Esophagus muscularis mucosa (tissue), 3 donors: ENCODE results near the gene ME1.
A peak's percentile ranks its signal among the peaks of the same experiment; 100 is the strongest.

Experiments
- POLR2A ChIP-seq: fragments of 450-650 bp; IDR thresholded peaks from one replicate; pipeline ENCODE4 v1.6.1; 2017; ENCODE audit warnings: antibody characterized with exemption, moderate library complexity, mild to moderate bottlenecking, low read depth
- POLR2AphosphoS5 ChIP-seq, 2 donors: sonication (generic); formaldehyde crosslinking; IDR thresholded peaks; one replicate each; pipeline ENCODE4 v1.6.1; 2017; ENCODE audit warnings: antibody characterized with exemption in 2 of 2
- TF ChIP-seq, protein P1 (sequence below), 3 experiments: fragments of 200-600 bp in 2 of 3; fragments of 450-650 bp in 1 of 3; sonication (generic) in 2 of 3; IDR thresholded peaks; one replicate each; pipeline ENCODE4 v1.5.1; 2017 to 2019; ENCODE audit warnings: antibody characterized with exemption in 3 of 3, mild to moderate bottlenecking in 2 of 3, moderate library complexity in 1 of 3

DNA sequence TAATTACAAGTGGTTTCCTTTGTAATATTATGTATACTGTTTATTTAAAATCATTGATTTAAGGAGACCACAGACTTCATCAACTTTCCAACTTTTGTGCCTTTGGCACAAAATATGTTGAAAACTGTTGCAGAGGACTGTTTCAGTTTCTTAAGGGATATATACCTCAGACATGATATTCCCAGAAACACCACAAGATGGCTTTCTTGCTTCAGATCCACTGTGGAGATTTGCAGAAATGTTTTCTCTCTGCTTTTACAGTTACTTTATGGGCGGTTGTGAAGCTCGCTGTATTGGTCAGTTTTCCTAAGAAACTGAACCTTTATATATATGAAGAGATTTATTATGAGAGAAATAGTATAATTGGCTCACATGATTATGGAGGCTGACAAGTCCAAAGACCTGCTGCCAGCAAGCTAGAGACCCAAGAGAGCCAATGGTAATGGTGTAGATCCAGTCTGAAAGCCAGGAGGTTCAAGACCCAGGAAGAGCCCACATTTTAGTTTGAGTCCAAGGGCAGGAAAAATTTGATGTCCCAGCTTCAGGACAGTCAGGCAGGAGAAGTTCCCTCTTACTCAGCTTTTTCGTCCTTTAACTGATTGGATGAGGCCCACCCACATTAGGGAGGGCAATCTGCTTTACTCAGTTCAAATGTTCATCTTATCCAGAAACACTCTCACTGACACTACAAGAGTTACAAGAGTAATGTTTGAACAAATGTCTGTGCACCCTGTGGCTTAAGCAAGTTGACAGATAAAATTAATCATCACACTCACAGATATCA, 12.8 kb downstream of the ME1 start:
- TF ChIP-seq POLR2A: no peak
- TF ChIP-seq, protein P1, sequence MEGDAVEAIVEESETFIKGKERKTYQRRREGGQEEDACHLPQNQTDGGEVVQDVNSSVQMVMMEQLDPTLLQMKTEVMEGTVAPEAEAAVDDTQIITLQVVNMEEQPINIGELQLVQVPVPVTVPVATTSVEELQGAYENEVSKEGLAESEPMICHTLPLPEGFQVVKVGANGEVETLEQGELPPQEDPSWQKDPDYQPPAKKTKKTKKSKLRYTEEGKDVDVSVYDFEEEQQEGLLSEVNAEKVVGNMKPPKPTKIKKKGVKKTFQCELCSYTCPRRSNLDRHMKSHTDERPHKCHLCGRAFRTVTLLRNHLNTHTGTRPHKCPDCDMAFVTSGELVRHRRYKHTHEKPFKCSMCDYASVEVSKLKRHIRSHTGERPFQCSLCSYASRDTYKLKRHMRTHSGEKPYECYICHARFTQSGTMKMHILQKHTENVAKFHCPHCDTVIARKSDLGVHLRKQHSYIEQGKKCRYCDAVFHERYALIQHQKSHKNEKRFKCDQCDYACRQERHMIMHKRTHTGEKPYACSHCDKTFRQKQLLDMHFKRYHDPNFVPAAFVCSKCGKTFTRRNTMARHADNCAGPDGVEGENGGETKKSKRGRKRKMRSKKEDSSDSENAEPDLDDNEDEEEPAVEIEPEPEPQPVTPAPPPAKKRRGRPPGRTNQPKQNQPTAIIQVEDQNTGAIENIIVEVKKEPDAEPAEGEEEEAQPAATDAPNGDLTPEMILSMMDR (IDR thresholded peaks at IDR 0.05): peak; percentile 59 to 73 (median 62)
- no peak for TF ChIP-seq POLR2AphosphoS5 (IDR thresholded peaks at IDR 0.05)
